Left ventricle myocardium inferior (tissue), 1 donor: ENCODE data around the gene BBS9. TPM values are rescaled to one million over a fixed set of nuclear protein-coding genes. Genes with fewer than 3 reads are reported as not detected.

Experiments
- DNase-seq: peaks from one replicate; pipeline ENCODE4 v3.0.0-alpha.2; 2020
- H3K27ac ChIP-seq: fragments of 200-600 bp; replicated peaks from 2 replicates; pipeline ENCODE4 v1.8.0; 2021
- H3K27me3 ChIP-seq: fragments of 200-600 bp; 2 replicates; pipeline ENCODE4 v1.8.0; 2021; ENCODE audit warnings: low read depth
- H3K36me3 ChIP-seq: fragments of 200-600 bp; 2 replicates; pipeline ENCODE4 v1.8.0; 2021
- H3K4me1 ChIP-seq: fragments of 200-600 bp; 2 replicates; pipeline ENCODE4 v1.8.0; 2021
- H3K4me3 ChIP-seq: fragments of 200-600 bp; 2 replicates; pipeline ENCODE4 v1.8.0; 2021; ENCODE audit warnings: mild to moderate bottlenecking, moderate library complexity
- H3K9me3 ChIP-seq: fragments of 200-600 bp; replicated peaks from 2 replicates; pipeline ENCODE4 v1.8.0; 2021
- intact Hi-C: fragments of 100-400 bp; cut with micrococcal nuclease; formaldehyde crosslinking; loops from one replicate; pipeline ENCODE4 v1.11.0; 2022
- total RNA-seq: library from RNA; stranded (reverse); fragmentation: NEBNext Ultra II Directional; extraction: Animal tissue kit (Norgen Biotek cat#: 25700); gene quantifications from one replicate; pipeline ENCODE4 v1.2.1, GENCODE V29; 2021
- TF ChIP-seq, protein P1 (sequence below): fragments of 200-600 bp; IDR thresholded peaks from 2 replicates; pipeline ENCODE4 v1.8.0; 2021; ENCODE audit warnings: antibody characterized with exemption, mild to moderate bottlenecking, borderline replicate concordance
- donor health status: DM: no; HTN: yes; CAD: no; lungs with severe emphysema.

Gene BBS9
- total RNA-seq, 1 donor from 2014 or later = 13.7 TPM

DNA sequence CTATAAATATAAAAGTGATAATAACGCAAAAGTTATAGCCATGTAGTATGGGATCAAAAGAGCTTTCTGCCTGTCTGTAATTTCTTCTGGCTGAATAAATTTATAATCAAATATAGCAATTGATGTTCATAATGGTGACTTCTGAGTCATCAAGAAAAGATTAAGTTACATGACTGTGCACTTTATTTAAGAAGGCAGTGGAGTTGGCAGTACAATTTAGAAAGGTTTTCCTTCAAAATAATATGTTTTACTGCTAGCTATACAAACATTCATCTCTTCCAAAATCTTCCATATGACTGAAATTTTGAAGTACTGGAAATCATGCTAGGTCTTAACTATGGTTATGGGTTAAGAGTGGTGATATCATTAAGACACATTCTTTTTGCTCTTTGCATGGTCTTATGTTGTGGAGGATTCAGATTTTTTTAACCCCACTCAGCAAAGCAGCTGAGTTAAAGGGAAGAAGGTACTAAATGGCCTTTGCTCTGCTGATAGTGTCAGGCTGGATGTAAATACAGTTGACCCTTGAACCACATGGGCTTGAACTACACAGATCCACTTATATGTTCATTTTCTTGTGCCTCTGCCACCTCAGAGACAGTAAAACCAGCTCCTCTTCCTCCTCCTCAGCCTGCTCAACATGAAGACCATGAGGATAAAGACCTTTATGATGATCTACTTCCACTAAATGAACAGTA is 323.6 kb downstream of the BBS9 start:
- TF ChIP-seq, protein P1, sequence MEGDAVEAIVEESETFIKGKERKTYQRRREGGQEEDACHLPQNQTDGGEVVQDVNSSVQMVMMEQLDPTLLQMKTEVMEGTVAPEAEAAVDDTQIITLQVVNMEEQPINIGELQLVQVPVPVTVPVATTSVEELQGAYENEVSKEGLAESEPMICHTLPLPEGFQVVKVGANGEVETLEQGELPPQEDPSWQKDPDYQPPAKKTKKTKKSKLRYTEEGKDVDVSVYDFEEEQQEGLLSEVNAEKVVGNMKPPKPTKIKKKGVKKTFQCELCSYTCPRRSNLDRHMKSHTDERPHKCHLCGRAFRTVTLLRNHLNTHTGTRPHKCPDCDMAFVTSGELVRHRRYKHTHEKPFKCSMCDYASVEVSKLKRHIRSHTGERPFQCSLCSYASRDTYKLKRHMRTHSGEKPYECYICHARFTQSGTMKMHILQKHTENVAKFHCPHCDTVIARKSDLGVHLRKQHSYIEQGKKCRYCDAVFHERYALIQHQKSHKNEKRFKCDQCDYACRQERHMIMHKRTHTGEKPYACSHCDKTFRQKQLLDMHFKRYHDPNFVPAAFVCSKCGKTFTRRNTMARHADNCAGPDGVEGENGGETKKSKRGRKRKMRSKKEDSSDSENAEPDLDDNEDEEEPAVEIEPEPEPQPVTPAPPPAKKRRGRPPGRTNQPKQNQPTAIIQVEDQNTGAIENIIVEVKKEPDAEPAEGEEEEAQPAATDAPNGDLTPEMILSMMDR = no peak
- no peak overlapping the region for H3K4me3 ChIP-seq
- intact Hi-C loops = no loop called here
- DNase-seq = no peak
- H3K4me1 ChIP-seq = peaks cover 6% of the 10 kb centered on the region
- no peaks in the 10 kb centered on the region for H3K27me3 ChIP-seq
- no peaks in the 10 kb centered on the region for H3K36me3 ChIP-seq
- H3K27ac ChIP-seq = no peak overlapping the region
- H3K9me3 ChIP-seq = peaks cover 9% of the 10 kb centered on the region

DNA sequence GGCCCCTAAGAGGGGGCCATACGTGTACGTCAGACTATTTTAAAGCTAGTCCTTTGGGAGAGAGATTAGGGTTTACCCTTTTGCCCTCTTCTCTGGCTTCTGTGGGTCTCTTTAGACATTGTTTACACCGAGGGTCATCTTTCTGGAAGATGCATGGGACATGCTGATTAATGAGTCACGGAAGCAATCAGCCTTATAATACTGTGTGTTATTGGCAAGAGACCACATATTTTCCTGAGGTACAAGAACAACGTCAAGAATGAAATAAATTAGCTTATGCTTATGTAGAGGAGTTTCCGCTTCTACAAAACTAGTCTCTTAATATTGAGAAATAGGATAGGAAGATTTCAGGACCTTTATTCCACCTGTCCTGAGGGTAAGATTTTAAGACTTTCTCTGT is 327.7 kb downstream of the BBS9 start:
- Histone ChIP-seq H3K4me3 (no peak overlapping the region), H3K9me3 (no peaks in the 10 kb centered on the region), H3K27me3 (no peaks in the 10 kb centered on the region), H3K27ac (no peak overlapping the region), H3K36me3 (no peaks in the 10 kb centered on the region), H3K4me1 (no peaks in the 10 kb centered on the region)
- no peak for DNase-seq
- TF ChIP-seq, protein P1 = no peak
- intact Hi-C loops = no loop called here

DNA sequence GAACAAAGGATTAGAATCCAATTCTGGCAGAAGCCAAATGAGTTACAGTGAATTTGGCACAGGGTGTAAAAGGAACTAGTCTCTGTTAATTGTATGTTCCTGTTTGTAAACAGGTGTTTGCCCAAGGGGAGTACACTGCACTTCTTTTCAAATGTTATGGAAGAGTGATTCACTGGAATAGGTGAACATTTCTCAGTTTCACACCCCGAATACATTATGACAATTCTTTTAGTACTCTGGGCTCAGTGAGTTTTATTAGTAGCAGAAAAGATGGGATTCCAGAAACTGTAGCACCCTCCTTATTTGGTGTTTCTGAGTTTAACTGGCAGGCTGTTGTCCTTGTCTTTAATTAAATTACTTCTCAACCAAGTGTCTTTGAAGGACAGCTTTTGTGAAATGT is 329.2 kb downstream of the BBS9 start:
- no peak overlapping the region for H3K4me3 ChIP-seq
- H3K9me3 ChIP-seq = no peaks in the 10 kb centered on the region
- TF ChIP-seq, protein P1 = no peak
- no peaks in the 10 kb centered on the region for H3K27me3 ChIP-seq
- H3K4me1 ChIP-seq = no peaks in the 10 kb centered on the region
- intact Hi-C loops = no loop called here
- H3K27ac ChIP-seq = no peak overlapping the region
- no peak for DNase-seq
- H3K36me3 ChIP-seq = no peaks in the 10 kb centered on the region

- DNase-seq = no peak
- no peaks in the 10 kb centered on the region for H3K27me3 ChIP-seq
- H3K4me3 ChIP-seq = no peak overlapping the region
- no peaks in the 10 kb centered on the region for H3K9me3 ChIP-seq
- no peak overlapping the region for H3K27ac ChIP-seq
- intact Hi-C loops = no loop called here
- TF ChIP-seq, protein P1 = peak; percentile 62
- no peaks in the 10 kb centered on the region for H3K36me3 ChIP-seq
- H3K4me1 ChIP-seq = no peaks in the 10 kb centered on the region
These were observed 330.0 kb downstream of the BBS9 start for GRCh38 chr7:33459340-33459751.

GRCh38 chr7:33463131-33463530 is 333.8 kb downstream of the BBS9 start:
- Histone ChIP-seq H3K9me3 (no peaks in the 10 kb centered on the region), H3K27me3 (no peaks in the 10 kb centered on the region), H3K4me3 (no peak overlapping the region), H3K36me3 (no peaks in the 10 kb centered on the region), H3K4me1 (no peaks in the 10 kb centered on the region), H3K27ac (no peak overlapping the region)
- intact Hi-C loops = no loop called here
- DNase-seq = no peak
- TF ChIP-seq, protein P1 = no peak
